Astrocyte (in vitro differentiated cells and primary cell): Measurements from ENCODE around the gene ELMO3. TPM values are rescaled to one million over a fixed set of nuclear protein-coding genes. Genes with fewer than 3 reads are reported as not detected.

ENCODE experiments used
- DNase-seq: peaks from one replicate; pipeline ENCODE4 v3.0.0-alpha.2; 2010; ENCODE audit warnings: low read depth
- FAIRE-seq: peaks from 2 replicates; lab custom pipeline; 2011; peaks lifted over from hg19 to GRCh38; lab: Jason Lieb, UNC
- H2AFZ ChIP-seq: 2 replicates; pipeline ENCODE4 v1.6.0; 2012; ENCODE audit warnings: low read depth, low read length, inconsistent platforms
- H3K27ac ChIP-seq: 2 replicates; pipeline ENCODE4 v1.5.1; 2011; ENCODE audit warnings: low read depth, low read length, inconsistent platforms
- H3K27me3 ChIP-seq: 2 replicates; pipeline ENCODE4 v1.6.0; 2011; ENCODE audit warnings: low read length, inconsistent platforms; ENCODE audit not compliant: insufficient read depth
- H3K36me3 ChIP-seq: 2 replicates; pipeline ENCODE4 v1.5.1; 2011; ENCODE audit warnings: low read length, inconsistent platforms; ENCODE audit not compliant: insufficient read depth
- H3K4me1 ChIP-seq: 2 replicates; pipeline ENCODE4 v1.5.1; 2011; ENCODE audit warnings: low read length, inconsistent platforms; ENCODE audit not compliant: insufficient read depth
- H3K4me2 ChIP-seq: 2 replicates; pipeline ENCODE4 v1.6.0; 2012; ENCODE audit warnings: low read length, inconsistent platforms
- H3K4me3 ChIP-seq: 2 replicates; pipeline ENCODE4 v1.5.1; 2011; ENCODE audit warnings: low read depth, mild to moderate bottlenecking, low read length, inconsistent platforms; ENCODE audit not compliant: insufficient read depth
- H3K79me2 ChIP-seq: 2 replicates; pipeline ENCODE4 v1.6.0; 2012; ENCODE audit warnings: mild to moderate bottlenecking, low read length, inconsistent platforms; ENCODE audit not compliant: insufficient read depth
- H3K9ac ChIP-seq: 2 replicates; pipeline ENCODE4 v1.6.0; 2012; ENCODE audit warnings: mild to moderate bottlenecking, low read length, inconsistent platforms
- H3K9me3 ChIP-seq: 2 replicates; pipeline ENCODE4 v1.5.1; 2012; ENCODE audit warnings: low read depth, mild to moderate bottlenecking, low read length, inconsistent platforms; ENCODE audit not compliant: insufficient read depth
- H4K20me1 ChIP-seq: 2 replicates; pipeline ENCODE4 v1.6.0; 2012; ENCODE audit warnings: low read length, inconsistent platforms; ENCODE audit not compliant: insufficient read depth
- H3K27ac Mint-ChIP-seq: one replicate; pipeline ENCODE4 v1.8.0; 2021; ENCODE audit warnings: mild to moderate bottlenecking, mixed read lengths; ENCODE audit not compliant: unreplicated experiment
- H3K27me3 Mint-ChIP-seq: one replicate; pipeline ENCODE4 v1.8.0; 2021; ENCODE audit warnings: low read depth, mixed read lengths; ENCODE audit not compliant: unreplicated experiment
- H3K36me3 Mint-ChIP-seq: one replicate; pipeline ENCODE4 v1.8.0; 2021; ENCODE audit warnings: low read depth, mixed read lengths; ENCODE audit not compliant: unreplicated experiment
- H3K4me1 Mint-ChIP-seq: one replicate; pipeline ENCODE4 v1.8.0; 2021; ENCODE audit warnings: low read depth, mixed read lengths; ENCODE audit not compliant: unreplicated experiment
- H3K4me3 Mint-ChIP-seq: one replicate; pipeline ENCODE4 v1.8.0; 2021; ENCODE audit warnings: mild to moderate bottlenecking, moderate library complexity, mixed read lengths; ENCODE audit not compliant: unreplicated experiment
- H3K9me3 Mint-ChIP-seq: one replicate; pipeline ENCODE4 v1.8.0; 2021; ENCODE audit warnings: mild to moderate bottlenecking, mixed read lengths; ENCODE audit not compliant: unreplicated experiment
- EZH2 ChIP-seq: IDR thresholded peaks from 2 replicates; pipeline ENCODE4 v1.6.1; 2012; ENCODE audit warnings: mild to moderate bottlenecking, low read length, inconsistent platforms; ENCODE audit not compliant: insufficient read depth
- total RNA-seq: library from RNA; stranded (reverse); gene quantifications from 2 replicates; pipeline ENCODE4 v1.2.1, GENCODE V29; 2021
- TF ChIP-seq, protein P1 (sequence below): IDR thresholded peaks from 2 replicates; pipeline ENCODE4 v1.5.1; 2011; ENCODE audit warnings: low read depth, mild to moderate bottlenecking, inconsistent platforms, low read length, moderate library complexity; ENCODE audit not compliant: insufficient read depth

The ELMO3 gene
- total RNA-seq, 1 donor from 2014 or later = 1.4 TPM

DNA sequence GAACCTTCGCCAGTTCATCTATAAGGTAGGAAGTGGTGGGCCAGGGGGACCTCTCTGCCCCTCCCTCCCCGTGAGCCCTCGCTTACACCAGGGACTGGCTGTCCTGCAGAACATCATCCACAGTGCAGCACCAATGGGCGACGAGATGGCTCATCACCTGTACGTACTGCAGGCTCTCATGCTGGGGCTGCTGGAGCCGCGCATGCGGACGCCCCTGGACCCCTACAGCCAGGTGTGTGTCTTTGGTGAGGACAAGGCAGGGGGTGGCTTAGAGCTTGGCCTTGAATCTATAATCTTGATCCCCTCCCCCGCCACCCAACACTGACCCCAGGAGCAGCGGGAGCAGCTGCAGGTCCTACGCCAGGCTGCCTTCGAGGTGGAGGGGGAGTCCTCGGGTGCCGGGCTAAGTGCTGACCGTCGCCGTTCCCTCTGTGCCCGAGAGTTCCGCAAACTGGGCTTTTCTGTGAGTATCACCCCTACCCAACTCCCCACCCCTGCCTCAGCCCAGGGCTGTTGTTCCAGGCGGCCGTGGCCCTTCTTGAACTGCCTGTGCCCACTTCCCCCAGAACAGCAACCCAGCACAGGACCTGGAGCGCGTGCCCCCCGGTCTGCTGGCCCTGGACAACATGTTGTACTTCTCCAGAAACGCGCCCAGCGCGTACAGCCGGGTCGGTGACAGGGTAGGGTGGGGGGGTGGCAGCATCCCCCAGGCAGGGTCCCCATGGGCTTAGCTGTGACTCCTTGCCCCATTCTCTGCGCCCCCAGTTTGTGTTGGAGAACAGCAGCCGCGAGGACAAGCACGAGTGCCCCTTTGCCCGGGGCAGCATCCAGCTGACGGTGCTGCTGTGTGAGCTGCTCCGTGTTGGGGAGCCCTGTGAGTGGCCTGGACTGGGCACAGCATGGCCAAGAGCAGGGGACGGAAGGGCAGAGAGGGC is 2.7 kb downstream of the ELMO3 start:
- Histone ChIP-seq H3K27ac (no peak overlapping the region), H3K4me3 (no peak overlapping the region), H3K9ac (no peak overlapping the region), H4K20me1 (peaks cover 25% of the 10 kb centered on the region), H3K36me3 (peaks cover 7% of the 10 kb centered on the region), H3K4me2 (no peak overlapping the region), H3K79me2 (peaks cover 3% of the 10 kb centered on the region), H2AFZ (no peak overlapping the region), H3K4me1 (no peaks in the 10 kb centered on the region), H3K27me3 (no peaks in the 10 kb centered on the region), H3K9me3 (no peaks in the 10 kb centered on the region)
- Mint-ChIP-seq H3K36me3 (peaks cover 5% of the 10 kb centered on the region), H3K27ac (no peak overlapping the region), H3K4me3 (no peak overlapping the region), H3K9me3 (no peaks in the 10 kb centered on the region), H3K27me3 (no peaks in the 10 kb centered on the region), H3K4me1 (peaks cover 2% of the 10 kb centered on the region)
- no peak for TF ChIP-seq EZH2
- TF ChIP-seq, protein P1, sequence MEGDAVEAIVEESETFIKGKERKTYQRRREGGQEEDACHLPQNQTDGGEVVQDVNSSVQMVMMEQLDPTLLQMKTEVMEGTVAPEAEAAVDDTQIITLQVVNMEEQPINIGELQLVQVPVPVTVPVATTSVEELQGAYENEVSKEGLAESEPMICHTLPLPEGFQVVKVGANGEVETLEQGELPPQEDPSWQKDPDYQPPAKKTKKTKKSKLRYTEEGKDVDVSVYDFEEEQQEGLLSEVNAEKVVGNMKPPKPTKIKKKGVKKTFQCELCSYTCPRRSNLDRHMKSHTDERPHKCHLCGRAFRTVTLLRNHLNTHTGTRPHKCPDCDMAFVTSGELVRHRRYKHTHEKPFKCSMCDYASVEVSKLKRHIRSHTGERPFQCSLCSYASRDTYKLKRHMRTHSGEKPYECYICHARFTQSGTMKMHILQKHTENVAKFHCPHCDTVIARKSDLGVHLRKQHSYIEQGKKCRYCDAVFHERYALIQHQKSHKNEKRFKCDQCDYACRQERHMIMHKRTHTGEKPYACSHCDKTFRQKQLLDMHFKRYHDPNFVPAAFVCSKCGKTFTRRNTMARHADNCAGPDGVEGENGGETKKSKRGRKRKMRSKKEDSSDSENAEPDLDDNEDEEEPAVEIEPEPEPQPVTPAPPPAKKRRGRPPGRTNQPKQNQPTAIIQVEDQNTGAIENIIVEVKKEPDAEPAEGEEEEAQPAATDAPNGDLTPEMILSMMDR = no peak
- FAIRE-seq (no peak), DNase-seq (no peak)

DNA sequence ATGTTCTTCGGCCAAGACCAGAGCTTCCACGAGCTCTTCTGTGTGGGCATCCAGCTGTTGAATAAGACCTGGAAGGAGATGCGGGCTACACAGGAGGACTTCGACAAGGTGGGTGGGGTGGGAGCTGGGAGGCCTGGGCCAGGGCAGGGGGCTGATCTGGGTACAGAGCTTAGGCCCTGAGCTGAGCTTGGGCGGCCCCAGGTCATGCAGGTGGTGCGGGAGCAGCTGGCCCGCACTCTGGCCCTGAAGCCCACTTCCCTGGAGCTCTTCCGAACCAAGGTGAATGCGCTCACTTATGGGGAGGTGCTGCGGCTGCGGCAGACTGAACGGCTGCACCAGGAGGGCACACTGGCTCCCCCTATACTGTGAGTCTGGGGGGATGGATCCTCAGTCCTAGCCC is 3.5 kb downstream of the ELMO3 start:
- Mint-ChIP-seq H3K4me3 (no peak overlapping the region), H3K27me3 (no peaks in the 10 kb centered on the region), H3K27ac (no peak overlapping the region), H3K4me1 (no peaks in the 10 kb centered on the region), H3K36me3 (peaks cover 3% of the 10 kb centered on the region), H3K9me3 (no peaks in the 10 kb centered on the region)
- H3K9ac ChIP-seq = no peak overlapping the region
- no peak overlapping the region for H2AFZ ChIP-seq
- H3K4me3 ChIP-seq = no peak overlapping the region
- no peaks in the 10 kb centered on the region for H3K9me3 ChIP-seq
- H3K27ac ChIP-seq = no peak overlapping the region
- no peak for DNase-seq
- peaks cover 5% of the 10 kb centered on the region for H3K4me1 ChIP-seq
- TF ChIP-seq EZH2 = no peak
- TF ChIP-seq, protein P1 = no peak
- peaks cover 2% of the 10 kb centered on the region for H3K36me3 ChIP-seq
- no peaks in the 10 kb centered on the region for H3K79me2 ChIP-seq
- H4K20me1 ChIP-seq = peaks cover 18% of the 10 kb centered on the region
- no peak for FAIRE-seq
- no peaks in the 10 kb centered on the region for H3K27me3 ChIP-seq
- H3K4me2 ChIP-seq = no peak overlapping the region

DNA sequence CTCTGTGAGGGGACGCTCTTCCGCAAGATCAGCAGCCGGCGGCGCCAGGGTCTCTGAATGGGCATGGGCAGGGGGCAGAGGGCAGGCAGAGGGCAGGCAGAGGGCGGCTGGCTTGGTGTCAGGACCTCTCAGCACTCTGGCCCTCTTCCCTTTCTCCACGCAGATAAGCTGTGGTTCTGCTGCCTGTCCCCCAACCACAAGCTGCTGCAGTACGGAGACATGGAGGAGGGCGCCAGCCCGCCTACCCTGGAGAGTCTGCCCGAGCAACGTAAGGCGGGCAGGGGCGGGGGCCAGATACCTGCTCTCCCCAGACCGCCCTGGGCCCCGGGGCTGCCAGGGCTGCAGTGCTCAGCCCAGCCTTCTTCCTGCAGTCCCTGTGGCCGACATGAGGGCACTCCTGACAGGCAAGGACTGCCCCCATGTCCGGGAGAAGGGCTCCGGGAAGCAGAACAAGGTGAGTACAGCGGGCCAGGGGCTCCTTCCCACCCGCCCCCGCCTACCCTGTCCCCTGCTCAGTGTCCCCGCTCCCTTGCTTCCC is 4.1 kb downstream of the ELMO3 start:
- H3K79me2 ChIP-seq = no peaks in the 10 kb centered on the region
- H3K4me1 ChIP-seq = peaks cover 11% of the 10 kb centered on the region
- Mint-ChIP-seq H3K4me3 (no peak overlapping the region), H3K4me1 (no peaks in the 10 kb centered on the region), H3K36me3 (peaks cover 3% of the 10 kb centered on the region), H3K27me3 (no peaks in the 10 kb centered on the region), H3K27ac (no peak overlapping the region), H3K9me3 (no peaks in the 10 kb centered on the region)
- H3K9ac ChIP-seq = no peak overlapping the region
- no peak overlapping the region for H3K4me2 ChIP-seq
- peaks cover 12% of the 10 kb centered on the region for H4K20me1 ChIP-seq
- H3K36me3 ChIP-seq = no peaks in the 10 kb centered on the region
- no peaks in the 10 kb centered on the region for H3K27me3 ChIP-seq
- no peak overlapping the region for H3K4me3 ChIP-seq
- DNase-seq (no peak), FAIRE-seq (no peak)
- H3K9me3 ChIP-seq = no peaks in the 10 kb centered on the region
- TF ChIP-seq, protein P1 = no peak
- no peak for TF ChIP-seq EZH2
- H2AFZ ChIP-seq = no peak overlapping the region
- H3K27ac ChIP-seq = no peak overlapping the region
